Measurements from ENCODE around the gene MCRIP1. TPM values are rescaled to one million over a fixed set of nuclear protein-coding genes. Genes with fewer than 3 reads are reported as not detected.

Gene MCRIP1
- total and polyA plus RNA-seq, 10 of the 15 experiments (the other 5 are each of a cell fraction or from before 2014, with no cell fraction given) = 0.31 to 54.4 (median 30.8) TPM

- TF ChIP-seq, protein P1, sequence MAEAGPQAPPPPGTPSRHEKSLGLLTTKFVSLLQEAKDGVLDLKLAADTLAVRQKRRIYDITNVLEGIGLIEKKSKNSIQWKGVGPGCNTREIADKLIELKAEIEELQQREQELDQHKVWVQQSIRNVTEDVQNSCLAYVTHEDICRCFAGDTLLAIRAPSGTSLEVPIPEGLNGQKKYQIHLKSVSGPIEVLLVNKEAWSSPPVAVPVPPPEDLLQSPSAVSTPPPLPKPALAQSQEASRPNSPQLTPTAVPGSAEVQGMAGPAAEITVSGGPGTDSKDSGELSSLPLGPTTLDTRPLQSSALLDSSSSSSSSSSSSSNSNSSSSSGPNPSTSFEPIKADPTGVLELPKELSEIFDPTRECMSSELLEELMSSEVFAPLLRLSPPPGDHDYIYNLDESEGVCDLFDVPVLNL (IDR thresholded peaks at IDR 0.05; ENCODE audit: low read depth, low read length) = no peak
- no peak for TF ChIP-seq PAX5 (IDR thresholded peaks at IDR 0.05; ENCODE audit: borderline replicate concordance, low read depth, low read length)
- no peak for TF ChIP-seq TCF7 (IDR thresholded peaks at IDR 0.05; ENCODE audit: borderline replicate concordance)
- no peak; the same call in 1 of the 3 replicates for TF ChIP-seq POU2F2 (IDR thresholded peaks at IDR 0.05; ENCODE audit: borderline replicate concordance, low read depth, low read length)
- TF ChIP-seq CHD4 (IDR thresholded peaks at IDR 0.05) = no peak
- TF ChIP-seq ATF7 (IDR thresholded peaks at IDR 0.05; ENCODE audit: low read depth) = no peak
- no peak for TF ChIP-seq RAD51 (IDR thresholded peaks at IDR 0.05)
These were observed 37.9 kb upstream of the MCRIP1 start, which contains the start of gene ARHGDIA (continued) for GRCh38 chr17:81870981-81871386.

GRCh38 chr17:81870131-81870980 lies 37.3 kb upstream of the MCRIP1 start:
- CTCF ChIA-PET = interaction anchor here (0.5 to 2.5 kb wide), 16 partner anchors 9 to 167 kb away, joined by 3 to 10 read pairs (median 5); partner anchors contain the start of genes DCXR, MAFG and P4HB
- intact Hi-C loops (cut with micrococcal nuclease; ENCODE audit: unreplicated experiment) (loop anchor here (5.0 kb wide), 1 partner anchor 57 kb away; the partner anchor contains the start of gene MAFG), in situ Hi-C loops (cut with MboI) (no loop called here)
- H3K9me3 ChIP-seq (replicated peaks; ENCODE audit: control insufficient read depth, insufficient read depth, low read length) = no peaks in the 10 kb centered on the region
- SMC1A ChIA-PET (ENCODE audit: uncharacterized antibody, unreplicated experiment) = interaction anchor here (0.8 to 1.7 kb wide), 4 partner anchors 9 to 43 kb away, joined by 3 to 7 read pairs (median 5); partner anchors contain the start of gene ANAPC11
- H3K4me3 ChIP-seq = peak overlapping the region; percentile 95
- no TSS peak for BruUV-seq (replicated peaks)
- H3K36me3 ChIP-seq (ENCODE audit: control insufficient read depth in 2 of 2, insufficient read depth in 2 of 2, low read length in 1 of 2) = peaks cover 1 to 24% of the 10 kb centered on the region in 2 experiments; a peak in 2 of 4 replicates
- H3K9ac ChIP-seq (ENCODE audit: control insufficient read depth, insufficient read depth, low read length) = peak overlapping the region; percentile 91
- DNase-seq (ENCODE audit: low read depth, low spot score) (no peak), ATAC-seq (peak; percentile 24), FAIRE-seq (peak; percentile 35)
- WGBS (ENCODE audit: insufficient coverage, insufficient replicate concordance, low lambda C conversion rate, missing lambda C conversion rate) = under 1% methylated on average over 51 of the region's 65 CpGs
- H3K4me1 ChIP-seq (ENCODE audit: control insufficient read depth, insufficient read depth, low read length) = 0 out of 2 replicates have a peak, but pooled peaks cover 8% of the 10 kb centered on the region
- H4K20me1 ChIP-seq (ENCODE audit: control insufficient read depth, insufficient read depth) = 0 out of 2 replicates have a peak, but pooled peaks cover 3% of the 10 kb centered on the region
- H3K27ac ChIP-seq (ENCODE audit: control insufficient read depth, insufficient read depth) = peak overlapping the region; percentile 83
- RAD21 ChIA-PET (ENCODE audit: unreplicated experiment) = interaction anchor here (1.0 to 2.1 kb wide), 4 partner anchors 9 to 56 kb away, joined by 3 to 8 read pairs (median 4); partner anchors contain the start of genes ALYREF and ANAPC11
- H3K4me2 ChIP-seq (ENCODE audit: control insufficient read depth, insufficient read depth) = peak overlapping the region; percentile 81
- H3K79me2 ChIP-seq (ENCODE audit: control insufficient read depth, insufficient read depth, low read length) = peaks cover 47% of the 10 kb centered on the region
- no peak overlapping the region for H2AFZ ChIP-seq (ENCODE audit: control insufficient read depth, low read depth, low read length)
- no peaks in the 10 kb centered on the region for H3K27me3 ChIP-seq (replicated peaks in 1 of 2; ENCODE audit: control insufficient read depth in 2 of 2, insufficient read depth in 2 of 2, low read length in 1 of 2)
- POLR2A ChIA-PET = interaction anchor here (0.5 to 3.5 kb wide), 12 partner anchors 8 to 623 kb away, joined by 3 to 26 read pairs (median 6); partner anchors contain the start of genes ALYREF, ANAPC11, FASN and MCRIP1
- TF ChIP-seq ATF3 (IDR thresholded peaks at IDR 0.05; ENCODE audit: borderline replicate concordance, extremely low read depth, low read depth, low read length) (no peak), RBBP5 (conservative IDR thresholded peaks at IDR 0.05) (no peak), POLR2AphosphoS5 (IDR thresholded peaks at IDR 0.05; ENCODE audit: low read length) (0 out of 2 replicates have a peak, but pooled peaks have one; percentile 19), IRF3 (IDR thresholded peaks at IDR 0.05) (no peak), POLR2AphosphoS2 (IDR thresholded peaks at IDR 0.05; ENCODE audit: low read depth, low read length) (peak; percentile 64; the same call in 1 of the 2 replicates), ETV6 (conservative IDR thresholded peaks at IDR 0.05 in 1 of 2, IDR thresholded peaks at IDR 0.05 in 1 of 2; ENCODE audit: borderline replicate concordance in 1 of 2, low read depth in 1 of 2) (no peak), NR2C2 (IDR thresholded peaks at IDR 0.05; ENCODE audit: borderline replicate concordance, control insufficient read depth, insufficient read length, low read depth) (no peak), MYB (IDR thresholded peaks at IDR 0.05; ENCODE audit: borderline replicate concordance, low read depth, low read length) (no peak)
- TF ChIP-seq, protein P2, sequence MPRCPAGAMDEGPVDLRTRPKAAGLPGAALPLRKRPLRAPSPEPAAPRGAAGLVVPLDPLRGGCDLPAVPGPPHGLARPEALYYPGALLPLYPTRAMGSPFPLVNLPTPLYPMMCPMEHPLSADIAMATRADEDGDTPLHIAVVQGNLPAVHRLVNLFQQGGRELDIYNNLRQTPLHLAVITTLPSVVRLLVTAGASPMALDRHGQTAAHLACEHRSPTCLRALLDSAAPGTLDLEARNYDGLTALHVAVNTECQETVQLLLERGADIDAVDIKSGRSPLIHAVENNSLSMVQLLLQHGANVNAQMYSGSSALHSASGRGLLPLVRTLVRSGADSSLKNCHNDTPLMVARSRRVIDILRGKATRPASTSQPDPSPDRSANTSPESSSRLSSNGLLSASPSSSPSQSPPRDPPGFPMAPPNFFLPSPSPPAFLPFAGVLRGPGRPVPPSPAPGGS (IDR thresholded peaks at IDR 0.05; ENCODE audit: borderline replicate concordance, insufficient read depth, low read depth, low read length, poor library complexity, severe bottlenecking) = peak; percentile 30
